HG02884 (cell line): ENCODE data around the gene ULK3.
"Not testable (repeated sequence)": the region's sequence is repeated elsewhere in the genome, so short reads cannot be mapped to it uniquely, and the experiment has no call there.

ENCODE experiments used
- ATAC-seq: cut with Tn5 transposase; IDR thresholded peaks from one replicate; pipeline ENCODE4 v1.9.1; 2021; ENCODE audit warnings: mild to moderate bottlenecking, moderate library complexity; ENCODE audit not compliant: unreplicated experiment

The ULK3 gene

GRCh38 chr15:74842581-74843444, at the start of gene ULK3:
Gene ULK3 (minus strand): TSS chr15:74843156. CDS start chr15:74843105, 51 bp downstream.
- peak; percentile 80 for ATAC-seq

- ATAC-seq, result no peak
These were observed 49.4 kb upstream of the ULK3 start for GRCh38 chr15:74892313-74892712.

- ATAC-seq, result no peak
These were observed 48.5 kb upstream of the ULK3 start for GRCh38 chr15:74891469-74891868.

- ATAC-seq, result no peak
These were observed 47.7 kb upstream of the ULK3 start for GRCh38 chr15:74890665-74890960.

GRCh38 chr15:74889883-74890664, 47.1 kb upstream of the ULK3 start, which contains the start of gene MPI:
Gene MPI (plus strand): TSS chr15:74890042. CDS start chr15:74890074, 32 bp downstream.
- peak; percentile 84 for ATAC-seq

GRCh38 chr15:74889390-74889882, 46.5 kb upstream of the ULK3 start:
- peak; percentile 20 for ATAC-seq

- ATAC-seq, result no peak
These were observed 45.8 kb upstream of the ULK3 start for GRCh38 chr15:74888716-74889115.

- ATAC-seq, result not testable (repeated sequence)
These were observed 44.7 kb upstream of the ULK3 start for GRCh38 chr15:74887537-74888193.

- ATAC-seq, result no peak
These were observed 42.5 kb upstream of the ULK3 start for GRCh38 chr15:74885461-74885860.

- no peak for ATAC-seq
These were observed 41.7 kb upstream of the ULK3 start for GRCh38 chr15:74884428-74885223.

- no peak for ATAC-seq
These were observed 39.6 kb upstream of the ULK3 start for GRCh38 chr15:74882528-74882927.

GRCh38 chr15:74878273-74878672, 35.3 kb upstream of the ULK3 start:
- ATAC-seq, result no peak

- ATAC-seq, result no peak
These were observed 30.9 kb upstream of the ULK3 start for GRCh38 chr15:74873756-74874424.

GRCh38 chr15:74873036-74873755, 30.2 kb upstream of the ULK3 start, which contains the start of gene SCAMP2:
Gene SCAMP2 (minus strand): TSS chr15:74873365. CDS start chr15:74873255, 110 bp downstream.
- ATAC-seq, result peak; percentile 65

- no peak for ATAC-seq
These were observed 29.7 kb upstream of the ULK3 start for GRCh38 chr15:74872702-74873035.

- ATAC-seq, result no peak
These were observed 27.7 kb upstream of the ULK3 start for GRCh38 chr15:74870436-74871215.

GRCh38 chr15:74869726-74870407, 26.9 kb upstream of the ULK3 start:
- peak; percentile 53 for ATAC-seq

GRCh38 chr15:74869372-74869725, 26.4 kb upstream of the ULK3 start:
- no peak for ATAC-seq
